RWPE2 (cell line): ENCODE results near the gene LMNTD1.

Experiments used
- ATAC-seq: fragments of 200-7000 bp; cut with Tn5 transposase; 3 replicates; pipeline ENCODE4 v1.9.1; 2021; ENCODE audit warnings: low read depth
- DNase-seq: peaks from one replicate; pipeline ENCODE4 v3.0.0-alpha.2; 2020; ENCODE audit warnings: low spot score
- H3K27ac ChIP-seq: fragments of 450-650 bp; 2 replicates; pipeline ENCODE4 v1.5.1; 2017; ENCODE audit warnings: mild to moderate bottlenecking; ENCODE audit not compliant: poor library complexity, severe bottlenecking
- H3K27me3 ChIP-seq: fragments of 250-450 bp; sonication (Bioruptor Pico); 2 replicates; pipeline ENCODE4 v1.5.1; 2021; ENCODE audit warnings: mild to moderate bottlenecking, moderate library complexity; ENCODE audit not compliant: insufficient read depth, poor library complexity, severe bottlenecking
- H3K36me3 ChIP-seq: fragments of 250-450 bp; sonication (Bioruptor Pico); 2 replicates; pipeline ENCODE4 v1.5.1; 2020; ENCODE audit warnings: low read depth, mild to moderate bottlenecking, moderate library complexity
- H3K4me1 ChIP-seq: fragments of 250-450 bp; sonication (Bioruptor Pico); 2 replicates; pipeline ENCODE4 v1.5.1; 2021; ENCODE audit warnings: mild to moderate bottlenecking, moderate library complexity; ENCODE audit not compliant: insufficient read depth, poor library complexity, severe bottlenecking
- H3K4me3 ChIP-seq: fragments of 250-450 bp; sonication (Bioruptor Pico); 2 replicates; pipeline ENCODE4 v1.5.1; 2021; ENCODE audit warnings: mild to moderate bottlenecking, moderate library complexity; ENCODE audit not compliant: severe bottlenecking
- H3K9me3 ChIP-seq: fragments of 250-450 bp; sonication (Bioruptor Pico); 2 replicates; pipeline ENCODE4 v1.5.1; 2021; ENCODE audit warnings: mild to moderate bottlenecking, moderate library complexity; ENCODE audit not compliant: severe bottlenecking
- CTCF ChIP-seq: fragments of 450-650 bp; IDR thresholded peaks from one replicate; pipeline ENCODE4 v1.5.1; 2017; ENCODE audit warnings: mild to moderate bottlenecking, moderate library complexity; ENCODE audit not compliant: poor library complexity, severe bottlenecking

LMNTD1 gene

GRCh38 chr12:25482625-25483024 is 70.5 kb downstream of the LMNTD1 start:
- H3K4me1 ChIP-seq, result no peaks in the 10 kb centered on the region
- H3K4me3 ChIP-seq, result no peak overlapping the region
- no peak for DNase-seq
- H3K36me3 ChIP-seq, result no peaks in the 10 kb centered on the region
- H3K27ac ChIP-seq, result no peak overlapping the region
- H3K9me3 ChIP-seq, result no peaks in the 10 kb centered on the region
- no peak for TF ChIP-seq CTCF
- H3K27me3 ChIP-seq, result no peaks in the 10 kb centered on the region
- no peak for ATAC-seq

- no peak for TF ChIP-seq CTCF
- no peak for DNase-seq
Measured at GRCh38 chr12:25480145-25480544, 72.9 kb downstream of the LMNTD1 start.

DNA sequence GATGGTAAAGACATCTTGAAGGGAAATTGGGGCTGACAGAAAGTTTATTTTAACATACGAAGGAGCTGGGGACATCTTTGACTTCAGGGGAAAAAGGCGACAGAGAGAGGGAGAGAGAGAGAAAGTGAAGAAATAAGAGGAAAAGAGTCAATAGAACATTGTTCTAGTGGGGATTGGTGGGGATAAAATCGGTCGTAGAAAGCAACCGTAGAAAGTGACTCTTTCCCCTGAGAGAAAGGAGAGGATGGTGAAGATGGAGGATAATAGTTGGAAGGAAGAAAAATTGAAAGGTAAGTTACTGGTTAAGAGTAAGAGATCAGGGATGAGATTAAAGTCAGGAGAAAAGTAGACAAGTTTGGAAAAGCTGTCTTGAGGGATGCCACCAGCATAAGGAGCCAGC is 75.9 kb downstream of the LMNTD1 start:
- DNase-seq (no peak), ATAC-seq (no peak)
- Histone ChIP-seq H3K4me3 (no peak overlapping the region), H3K27ac (no peak overlapping the region), H3K27me3 (no peaks in the 10 kb centered on the region), H3K9me3 (no peaks in the 10 kb centered on the region), H3K4me1 (no peaks in the 10 kb centered on the region), H3K36me3 (no peaks in the 10 kb centered on the region)
- TF ChIP-seq CTCF, result no peak

More at GRCh38 chr12:25480145-25480544, 72.9 kb downstream of the LMNTD1 start:
- Histone ChIP-seq H3K9me3 (no peaks in the 10 kb centered on the region), H3K27ac (no peak overlapping the region), H3K4me1 (no peaks in the 10 kb centered on the region), H3K27me3 (no peaks in the 10 kb centered on the region), H3K4me3 (no peak overlapping the region), H3K36me3 (no peaks in the 10 kb centered on the region)
- no peak for ATAC-seq

DNA sequence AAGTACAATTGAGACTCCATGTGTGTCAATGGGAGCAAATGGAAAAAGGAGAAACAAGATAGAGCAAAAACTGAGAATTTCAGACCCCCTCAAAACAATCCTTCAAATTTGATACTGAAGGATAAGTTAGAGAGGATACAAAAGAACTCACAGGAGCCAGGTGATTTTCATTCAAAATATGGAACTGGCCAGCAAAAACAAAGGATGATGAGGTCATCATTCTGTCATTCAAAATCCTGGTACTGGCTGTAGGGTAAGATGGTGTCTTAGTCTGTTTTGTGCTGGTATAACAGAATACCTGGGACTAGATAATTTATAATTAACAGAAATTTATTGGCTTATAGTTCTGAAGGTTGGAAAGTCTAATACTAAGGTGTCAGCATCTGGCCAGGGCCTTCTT is 80.6 kb downstream of the LMNTD1 start:
- H3K9me3 ChIP-seq, result no peaks in the 10 kb centered on the region
- H3K4me1 ChIP-seq, result no peaks in the 10 kb centered on the region
- ATAC-seq, result no peak

More for the DNA sequence above, 80.6 kb downstream of the LMNTD1 start:
- no peak for TF ChIP-seq CTCF
- Histone ChIP-seq H3K4me3 (no peak overlapping the region), H3K27me3 (no peaks in the 10 kb centered on the region), H3K36me3 (no peaks in the 10 kb centered on the region), H3K27ac (no peak overlapping the region)
- no peak for DNase-seq
